HG03558 (cell line): ENCODE data around the gene DIS3L2.

Experiments used
- ATAC-seq: cut with Tn5 transposase; IDR thresholded peaks from one replicate; pipeline ENCODE4 v1.9.1; 2021; ENCODE audit warnings: moderate number of reproducible peaks; ENCODE audit not compliant: unreplicated experiment; ENCODE audit errors: extremely low read depth

The DIS3L2 gene

DNA sequence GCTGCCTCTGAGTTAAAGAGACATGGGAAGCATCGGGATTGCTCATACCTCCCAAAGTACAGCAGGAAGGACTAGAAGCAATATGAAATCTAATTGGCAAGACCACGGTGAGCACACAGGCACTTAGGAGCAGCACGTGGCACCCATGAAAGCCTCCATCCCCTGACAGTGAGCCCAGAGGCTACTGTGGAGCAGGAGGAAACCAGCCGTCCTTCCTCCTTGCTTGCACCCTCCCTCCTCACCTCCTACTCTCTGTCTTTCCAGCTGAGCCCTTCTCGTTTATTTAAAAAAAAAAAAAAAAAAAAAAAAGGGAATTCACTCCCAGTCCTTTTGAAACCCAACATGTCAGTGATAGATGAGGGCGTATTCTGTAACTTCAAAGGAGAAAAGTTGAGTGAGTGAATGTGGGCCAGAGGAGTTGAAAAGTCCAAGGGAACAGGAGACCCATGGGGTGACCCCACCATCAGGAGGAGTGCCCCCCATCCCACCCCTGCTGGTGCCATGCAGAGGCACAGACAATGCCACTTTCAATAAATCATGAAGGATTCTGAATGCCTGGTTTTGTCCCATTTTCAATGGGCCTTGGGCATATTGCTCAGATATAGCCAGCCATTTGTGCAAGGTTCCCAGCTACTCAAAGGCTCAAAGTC, 320.5 kb downstream of the DIS3L2 start:
- ATAC-seq = no peak

DNA sequence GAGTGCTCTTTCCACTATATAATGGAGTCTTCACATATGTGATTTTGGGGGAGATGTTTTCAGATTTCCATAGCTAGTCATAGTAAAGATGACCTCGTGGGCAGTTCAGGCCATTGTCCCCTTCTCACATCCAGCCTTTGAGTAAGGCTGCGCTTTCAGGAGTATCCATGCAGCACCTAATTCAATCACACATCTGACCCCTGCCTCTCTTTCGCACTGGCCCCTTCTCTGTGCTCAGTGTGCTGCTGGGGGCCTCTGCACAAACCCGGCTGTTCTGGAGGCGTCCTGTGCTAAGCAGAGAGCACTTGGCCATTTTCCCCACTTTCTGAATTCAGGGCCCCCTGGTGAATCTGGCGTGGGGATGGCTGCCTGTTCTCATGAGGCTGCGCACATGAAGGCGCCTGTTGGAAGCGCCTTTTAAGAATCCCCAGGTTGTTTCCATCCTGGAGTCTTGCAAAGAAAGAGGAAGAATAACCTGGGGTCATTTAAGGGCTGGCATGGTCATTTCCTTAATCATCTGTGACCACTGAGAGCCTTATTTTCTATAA, 321.1 kb downstream of the DIS3L2 start:
- no peak for ATAC-seq

DNA sequence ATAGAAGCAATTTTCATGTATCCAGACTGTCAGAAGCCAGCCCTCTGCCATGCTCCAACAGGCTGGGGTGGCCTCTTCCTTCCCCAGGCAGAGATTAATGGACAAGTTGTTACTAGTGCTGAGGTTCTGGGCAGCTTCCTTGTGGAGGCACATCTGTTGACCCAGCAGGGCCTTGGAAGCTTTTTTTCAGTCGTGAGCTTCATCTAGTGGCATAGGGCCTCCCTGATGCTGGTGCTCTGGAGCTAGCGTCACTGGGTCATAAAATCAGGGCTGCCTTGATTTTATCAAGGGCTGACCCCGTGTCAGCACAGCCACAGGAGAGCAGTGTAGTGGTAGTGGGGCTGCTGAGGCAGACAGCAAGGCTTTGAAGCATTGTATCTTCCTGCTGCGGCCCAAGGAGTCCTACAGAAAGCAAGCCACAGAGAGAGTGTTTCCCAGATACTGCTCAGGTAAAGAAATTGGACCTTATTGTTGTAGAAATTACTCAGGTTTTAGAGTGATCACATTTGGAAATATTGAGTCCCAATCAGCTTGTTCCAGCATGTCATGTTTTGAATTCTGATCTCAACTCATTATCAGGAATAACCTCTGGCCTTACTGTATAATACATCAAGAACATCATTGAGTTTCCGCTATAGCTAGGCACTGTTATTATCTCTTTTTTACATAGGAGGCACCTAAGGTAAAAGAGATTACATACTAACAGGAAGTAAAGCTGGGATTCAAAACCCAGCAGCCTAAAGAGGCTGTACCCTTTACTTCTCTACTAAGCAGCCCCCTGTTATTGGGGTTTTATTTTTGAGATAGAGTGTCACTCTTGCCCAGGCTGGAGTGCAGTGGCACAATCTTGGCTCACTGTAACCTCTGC, 324.7 kb downstream of the DIS3L2 start:
- no peak for ATAC-seq

DNA sequence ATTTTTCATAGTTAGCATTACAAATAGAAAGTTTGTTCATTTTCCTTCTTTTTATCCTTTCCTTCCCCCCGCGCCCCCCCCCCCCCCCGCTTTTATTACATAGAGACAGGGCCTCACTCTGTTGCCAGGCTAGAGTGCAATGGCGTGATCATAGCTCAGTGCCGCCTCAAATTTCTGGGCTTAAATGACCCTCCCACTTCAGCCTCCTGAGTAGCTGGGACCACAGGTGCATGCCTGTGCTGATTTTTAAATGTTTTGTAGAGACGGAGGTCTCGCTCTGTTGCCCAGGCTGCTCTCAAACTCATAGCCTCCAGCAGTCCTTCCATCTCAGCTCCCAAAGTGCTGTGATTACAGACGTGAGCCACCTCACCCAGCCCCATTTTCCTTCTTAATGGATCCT, 325.8 kb downstream of the DIS3L2 start:
- no peak for ATAC-seq

DNA sequence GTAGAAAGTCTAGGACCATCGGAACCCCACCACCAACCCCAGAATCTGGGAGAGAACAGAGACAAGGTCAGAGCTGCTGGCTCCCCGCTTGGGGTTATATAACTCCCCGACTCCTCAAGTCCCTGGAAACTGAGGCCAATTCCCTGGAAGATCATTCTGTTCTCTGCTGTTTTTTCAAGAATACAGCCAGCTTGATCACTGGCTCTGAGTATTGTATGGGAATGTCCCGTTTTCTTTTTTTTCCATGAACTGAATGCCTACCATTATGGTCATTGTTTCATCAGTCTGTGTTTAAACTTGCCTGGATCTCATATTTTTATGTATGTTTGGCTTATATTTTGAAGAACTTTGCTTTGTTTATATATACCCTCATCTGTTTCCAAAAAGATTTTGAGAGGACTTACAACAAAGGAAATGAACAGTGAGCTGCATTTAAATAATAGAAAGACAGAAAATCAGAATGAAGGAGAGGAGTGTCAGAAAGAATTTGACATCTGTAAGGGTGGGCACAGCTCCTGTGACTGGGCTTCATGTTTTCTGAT, 327.0 kb downstream of the DIS3L2 start:
- no peak for ATAC-seq

DNA sequence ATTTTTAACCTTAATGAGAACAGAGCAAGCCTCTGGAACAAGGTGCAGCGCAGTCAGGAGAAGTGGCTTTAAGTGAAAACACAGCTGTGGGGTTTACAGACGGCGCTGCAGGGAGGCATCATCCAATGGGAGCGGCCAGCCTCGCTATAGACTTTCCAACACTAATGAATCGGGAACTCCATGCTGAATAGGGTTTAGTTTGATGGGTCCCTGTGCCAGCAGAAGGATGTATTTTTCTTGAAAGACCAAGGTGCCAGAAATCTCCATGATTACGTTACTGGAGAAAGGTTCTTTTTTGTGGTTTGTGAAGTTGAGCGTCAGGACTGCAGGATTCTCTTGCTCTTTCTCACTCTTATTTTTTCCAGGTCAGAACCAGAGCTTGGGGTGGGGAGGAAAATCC, 329.2 kb downstream of the DIS3L2 start:
- ATAC-seq = no peak

DNA sequence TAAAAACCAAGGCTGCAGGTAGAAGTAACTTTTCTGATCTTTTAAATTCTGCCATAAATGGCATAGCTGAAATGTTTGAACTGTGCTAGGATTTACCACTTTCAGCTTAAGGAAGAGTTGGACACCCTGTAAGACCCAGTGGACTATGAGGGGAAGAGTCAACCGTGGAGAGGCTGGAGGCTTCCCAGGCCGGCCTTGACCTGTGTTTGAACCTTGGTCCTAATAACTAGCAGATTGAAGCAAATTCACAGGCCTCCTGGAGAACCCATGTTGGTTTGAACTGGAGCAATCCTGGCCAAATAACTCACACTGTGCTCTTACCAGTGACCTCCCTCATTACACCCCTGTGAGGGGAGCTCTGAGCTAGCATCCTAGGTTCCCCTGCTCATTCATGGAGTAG, 329.8 kb downstream of the DIS3L2 start:
- ATAC-seq = no peak

DNA sequence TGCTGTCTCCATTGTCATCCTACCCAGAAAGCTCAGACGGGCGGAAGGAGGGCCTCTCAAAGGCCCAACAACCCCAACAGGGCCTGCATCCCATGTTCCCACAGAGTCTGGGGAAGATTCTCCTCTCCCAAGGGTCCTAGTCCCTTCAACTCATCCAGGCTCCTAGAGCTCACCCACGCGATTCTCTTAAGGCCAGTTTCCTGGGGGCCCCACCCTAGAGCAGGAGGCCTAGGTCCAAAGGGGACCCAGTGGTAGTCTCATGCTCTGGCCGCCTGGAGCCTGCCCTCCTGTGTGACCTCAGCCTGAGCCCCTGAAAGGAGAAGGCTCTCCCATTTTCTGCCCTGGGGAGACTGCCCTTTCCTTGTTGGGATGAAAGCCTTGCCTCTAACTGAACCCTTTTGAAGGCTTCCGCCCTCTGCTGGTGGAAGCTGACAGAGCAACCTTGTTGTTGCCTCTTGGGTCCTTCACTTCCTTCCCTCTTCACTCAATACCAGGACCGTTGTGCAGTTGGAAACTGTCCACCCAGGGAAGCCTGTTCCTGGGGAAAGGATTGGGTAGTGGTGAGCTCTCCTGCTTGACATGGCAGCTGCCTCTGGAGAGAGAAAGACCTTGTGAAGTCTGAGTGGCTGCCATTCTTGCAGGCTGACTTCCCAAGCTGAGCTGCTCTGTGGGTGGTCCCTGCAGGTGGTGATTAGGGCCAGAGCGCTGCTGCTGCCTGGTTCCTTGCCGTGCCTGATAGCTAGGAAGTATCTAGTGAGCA, 331.1 kb downstream of the DIS3L2 start:
- no peak for ATAC-seq

DNA sequence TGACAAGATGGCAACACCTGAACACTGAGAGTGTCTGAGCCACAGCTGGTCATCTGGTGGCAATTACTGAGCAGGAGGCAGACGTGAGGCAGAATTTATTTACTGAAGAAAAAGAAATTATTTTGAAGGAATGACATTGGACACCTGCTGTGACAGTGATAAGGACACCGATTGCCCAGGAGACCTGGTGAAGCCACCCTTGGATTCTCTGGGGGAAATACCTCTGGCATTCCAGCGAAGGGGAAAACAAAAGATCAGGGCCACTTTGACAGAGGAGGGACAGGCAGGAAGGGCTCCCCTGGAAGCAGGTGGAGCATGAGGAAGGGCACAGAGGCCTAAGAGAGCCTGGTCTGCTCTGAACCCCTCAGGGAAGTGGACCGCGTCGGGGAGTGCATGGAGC, 331.7 kb downstream of the DIS3L2 start:
- ATAC-seq = no peak

DNA sequence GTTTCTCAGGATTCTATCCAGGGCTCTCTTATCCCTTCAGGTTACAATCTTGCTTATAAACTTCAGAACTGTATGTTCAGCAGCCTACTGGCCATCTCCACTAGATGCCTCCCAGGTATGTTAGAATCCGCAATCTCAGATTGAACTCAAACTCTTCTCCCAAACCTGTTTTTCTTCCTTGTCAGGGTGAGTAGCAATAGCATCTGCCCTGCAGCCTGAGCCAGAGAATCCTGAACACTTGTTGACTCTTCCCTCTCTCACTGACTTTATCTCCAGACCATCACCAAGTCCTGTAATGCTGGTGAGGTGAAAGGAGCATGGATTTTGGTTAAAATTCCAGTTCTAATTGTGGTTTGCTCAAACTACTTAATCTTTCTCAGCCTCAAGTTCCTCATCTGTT, 334.5 kb downstream of the DIS3L2 start:
- no peak for ATAC-seq

DNA sequence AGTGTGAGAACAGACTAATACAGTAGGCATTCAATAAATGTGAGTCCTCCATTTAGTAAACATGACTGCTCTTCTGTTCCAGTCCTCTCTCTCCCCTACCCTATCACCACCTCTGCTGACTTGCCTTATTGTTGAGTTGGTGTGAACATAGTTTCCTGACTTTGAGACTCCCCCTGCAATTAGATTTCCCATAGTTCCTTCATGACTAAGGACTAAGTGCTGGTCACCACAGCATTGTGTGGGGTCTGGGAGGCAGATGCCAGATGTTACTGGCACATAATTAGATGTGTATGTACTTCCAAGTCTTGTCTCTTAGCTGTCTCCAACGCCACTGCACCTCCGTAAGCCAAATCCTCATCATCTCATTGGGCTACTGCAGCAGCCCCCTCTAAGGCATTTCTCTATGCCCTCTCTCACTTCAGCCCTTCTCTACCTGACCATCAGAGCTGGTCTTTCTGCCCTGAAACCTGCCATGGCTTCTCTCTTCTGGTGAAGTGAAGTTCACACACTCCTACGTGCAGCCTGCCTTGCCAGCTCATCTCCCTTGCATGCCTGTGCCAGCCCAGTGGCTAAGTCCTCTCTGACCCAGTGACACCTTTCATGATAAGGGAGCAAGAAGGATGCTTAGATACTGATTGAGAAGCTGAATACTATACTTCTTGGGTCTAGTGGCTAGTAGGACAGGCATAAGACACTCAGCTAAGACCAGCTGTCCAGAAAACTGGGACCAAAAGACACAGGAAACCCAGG, 335.4 kb downstream of the DIS3L2 start:
- ATAC-seq = no peak

DNA sequence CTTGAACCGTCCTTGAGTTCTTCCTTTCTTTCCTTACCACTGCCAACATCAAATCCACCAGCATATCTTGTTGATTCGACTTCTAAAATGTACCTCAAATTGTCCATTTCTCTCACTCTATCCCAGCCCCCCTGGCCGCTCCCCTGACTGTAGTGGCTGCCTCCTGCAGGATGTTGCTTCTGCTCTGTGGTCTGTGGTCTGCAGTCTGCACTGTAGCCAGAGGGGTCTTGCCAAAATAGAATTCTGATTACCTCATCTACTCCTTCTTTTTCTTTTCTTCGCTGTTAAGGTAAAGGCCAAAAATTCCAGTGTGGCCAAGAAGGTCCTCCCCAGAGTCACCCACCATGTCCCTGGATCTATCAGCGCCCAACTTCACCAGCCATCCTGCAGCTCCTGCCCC, 337.6 kb downstream of the DIS3L2 start:
- no peak for ATAC-seq

DNA sequence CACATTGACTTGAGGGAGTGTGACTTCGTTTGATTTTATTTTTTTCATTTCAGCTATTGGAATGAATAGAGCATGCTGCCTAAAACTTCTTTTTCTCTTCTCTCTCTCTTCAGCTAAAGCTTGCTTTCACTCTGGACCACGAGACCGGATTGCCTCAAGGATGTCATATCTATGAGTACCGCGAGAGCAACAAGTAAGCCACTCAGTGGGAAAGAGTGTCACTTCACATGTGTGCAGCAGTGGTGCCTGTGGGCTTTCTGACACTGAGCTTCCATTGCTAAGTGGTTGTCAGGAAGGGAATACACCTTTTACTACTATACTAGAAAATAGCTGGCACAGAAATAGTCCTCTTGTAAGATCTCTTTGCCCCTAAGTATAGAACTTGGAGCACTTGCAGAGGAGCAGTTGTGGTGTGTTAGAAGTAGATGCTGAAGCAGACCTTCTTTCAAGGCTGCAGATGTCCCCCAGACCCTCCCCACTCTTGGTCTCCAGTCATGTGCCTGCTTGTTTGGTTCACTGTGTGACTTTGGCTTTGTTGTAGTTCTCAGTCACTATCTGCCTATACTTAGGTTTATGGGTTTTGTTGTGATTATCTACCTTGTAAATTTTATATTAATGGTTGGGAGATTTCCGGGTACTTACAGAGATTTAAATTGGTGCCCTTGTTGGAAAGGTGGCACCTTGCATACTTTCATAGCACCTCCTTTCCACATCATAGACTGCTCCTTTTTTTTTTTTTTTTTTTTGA, 338.6 kb downstream of the DIS3L2 start:
- no peak for ATAC-seq

DNA sequence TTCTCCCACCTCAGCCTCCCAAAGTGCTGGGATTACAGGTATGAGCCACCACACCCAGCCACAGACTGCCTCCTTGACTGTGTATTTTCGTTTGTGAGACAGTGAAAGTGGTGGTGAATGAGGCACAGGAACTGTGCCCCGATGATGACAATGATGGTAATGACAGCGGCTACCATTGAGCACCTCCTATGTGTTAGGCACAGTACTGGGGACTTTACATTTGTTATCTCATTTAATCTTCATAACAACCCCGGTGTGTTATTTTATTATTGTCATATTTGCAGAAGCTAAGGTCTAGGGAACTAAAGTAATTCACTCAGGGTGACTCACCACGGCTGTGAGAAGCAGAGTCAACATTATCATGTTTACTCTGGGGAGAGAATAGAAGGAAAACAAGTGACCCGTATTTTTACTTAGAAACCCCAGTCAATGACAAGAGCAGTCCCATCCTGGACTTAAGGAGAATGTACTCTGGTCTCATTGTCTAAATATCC, 339.4 kb downstream of the DIS3L2 start:
- no peak for ATAC-seq

DNA sequence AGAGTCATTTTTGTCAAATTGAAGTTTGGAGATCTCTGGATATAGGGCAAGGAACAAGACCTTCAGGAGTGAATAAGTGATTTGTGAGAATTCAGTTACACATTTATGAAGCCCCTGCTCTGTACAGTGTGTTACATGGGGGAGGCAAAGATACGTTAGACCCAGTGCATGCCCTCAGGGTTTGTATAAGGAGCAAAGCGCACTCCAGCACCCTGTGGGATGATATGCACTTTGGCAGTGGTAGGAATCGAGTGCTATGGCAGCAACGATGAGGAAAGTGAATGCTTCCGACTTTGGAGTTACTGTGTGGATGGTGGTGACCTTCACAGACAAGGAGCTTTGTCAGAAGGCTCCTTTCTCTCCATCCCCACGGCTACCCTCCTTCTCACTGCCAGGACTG, 342.7 kb downstream of the DIS3L2 start:
- no peak for ATAC-seq

DNA sequence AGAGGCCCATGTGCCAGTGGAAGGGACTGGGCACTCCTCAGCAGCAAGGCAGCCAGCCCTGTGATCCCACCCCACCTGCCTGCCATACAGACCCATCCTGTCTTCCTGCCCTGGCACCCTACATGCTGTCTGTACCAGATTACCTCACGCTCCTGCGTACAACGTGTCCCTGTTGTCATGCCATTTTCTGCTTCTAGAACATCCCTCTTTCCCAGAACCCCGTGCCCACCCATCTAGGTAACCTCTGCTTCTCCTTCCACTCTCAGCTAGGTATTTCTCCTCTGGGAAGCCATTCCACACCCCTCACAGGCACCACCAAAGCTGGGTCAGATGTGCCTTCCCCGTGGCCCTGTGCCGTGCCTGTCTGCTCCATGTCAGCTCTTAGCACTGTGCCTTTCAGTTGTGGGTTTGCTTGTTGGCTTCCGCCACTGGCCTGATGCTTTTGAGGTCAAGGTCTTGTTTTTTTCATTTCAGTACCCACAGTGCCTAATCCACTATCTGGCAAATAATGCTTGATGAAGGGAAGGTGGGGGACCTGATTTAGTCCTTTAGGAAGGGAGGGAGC, 345.3 kb downstream of the DIS3L2 start:
- ATAC-seq = no peak

DNA sequence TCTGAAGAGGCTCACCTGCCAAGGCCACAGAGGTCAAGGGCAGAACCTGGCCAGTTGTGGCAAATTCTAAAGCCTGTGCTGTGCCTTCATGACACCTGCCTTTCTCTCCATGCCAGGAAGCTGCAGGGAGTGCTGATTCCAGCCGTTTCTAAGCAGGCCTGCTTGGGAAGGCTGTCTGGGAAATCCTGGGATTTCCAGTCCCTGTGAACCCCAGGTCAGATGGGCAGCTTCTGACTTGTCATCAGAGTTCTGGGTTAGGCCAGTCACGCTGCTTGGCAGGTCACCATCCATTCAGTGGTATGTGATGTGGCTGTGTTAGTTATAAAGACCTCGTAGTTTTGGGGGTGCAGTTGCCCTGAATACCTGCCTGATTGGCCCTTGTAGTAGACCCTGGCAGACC, 346.3 kb downstream of the DIS3L2 start:
- ATAC-seq = no peak

DNA sequence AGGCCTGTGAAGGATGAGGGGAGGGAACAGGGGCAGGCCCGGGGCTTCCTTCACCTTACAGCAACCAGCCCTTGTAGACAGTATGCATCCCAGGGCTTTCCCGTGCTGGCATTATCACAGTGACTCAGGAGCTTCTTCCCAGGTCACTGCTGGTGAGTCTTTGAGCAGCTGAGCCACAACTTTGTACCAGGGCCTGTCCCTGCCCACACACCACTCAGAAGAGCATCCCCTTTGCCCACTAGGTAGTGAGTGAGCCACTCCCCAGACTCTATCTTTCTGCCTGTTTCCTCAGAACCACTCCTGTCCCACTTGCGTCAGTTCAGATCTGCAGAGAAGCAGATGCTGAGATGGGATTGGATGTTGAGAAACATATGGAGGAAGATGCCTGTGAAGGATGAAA, 347.5 kb downstream of the DIS3L2 start:
- no peak for ATAC-seq

DNA sequence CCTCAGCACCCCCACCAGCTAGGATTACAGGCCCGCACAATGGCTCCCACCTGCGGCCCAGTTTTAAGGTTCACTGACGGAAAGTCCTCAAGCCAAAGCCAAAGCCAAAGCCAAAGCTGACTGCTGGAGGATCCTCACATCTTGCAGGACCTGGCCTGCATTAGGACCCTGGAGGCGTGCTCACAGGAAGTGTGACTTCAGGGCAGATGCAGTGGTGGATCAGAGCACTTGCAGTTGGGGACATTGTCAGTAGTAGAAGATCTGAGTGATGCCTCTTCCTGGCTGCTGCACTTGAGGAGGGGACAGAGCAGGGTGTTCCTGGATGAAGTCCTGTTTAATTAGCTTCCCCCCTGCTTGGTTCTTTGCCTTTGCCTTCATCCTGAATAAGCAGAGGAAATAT, 348.1 kb downstream of the DIS3L2 start:
- ATAC-seq = no peak
